HG02870 (cell line): Measurements from ENCODE around the gene REG4.
"Not testable (repeated sequence)": the region's sequence is repeated elsewhere in the genome, so short reads cannot be mapped to it uniquely, and the experiment has no call there.

Experiments used
- ATAC-seq: cut with Tn5 transposase; IDR thresholded peaks from one replicate; pipeline ENCODE4 v1.9.1; 2021; ENCODE audit warnings: mild to moderate bottlenecking, moderate library complexity; ENCODE audit not compliant: unreplicated experiment

The REG4 gene

DNA sequence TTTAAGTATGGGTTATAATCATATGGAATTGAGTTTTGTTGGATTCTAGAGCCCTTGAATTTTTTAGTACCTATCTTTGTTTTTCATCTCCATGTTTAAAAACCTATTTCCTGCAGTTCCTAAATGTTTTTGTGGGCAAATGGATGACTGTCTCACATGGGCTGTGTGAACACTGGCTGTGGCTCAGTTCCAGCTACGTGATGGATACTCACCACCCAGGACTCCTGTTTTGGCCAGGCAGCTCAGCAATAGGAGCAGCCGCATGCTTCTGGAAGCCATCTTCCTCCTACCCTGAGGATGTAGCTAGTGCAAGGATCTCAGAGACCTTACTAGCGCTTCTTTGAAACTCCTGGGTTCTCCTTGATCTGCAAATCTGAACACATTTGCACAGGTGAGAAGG lies 2.8 kb downstream of the REG4 start:
- ATAC-seq = no peak

- ATAC-seq = no peak
These were observed 4.8 kb downstream of the REG4 start for GRCh38 chr1:119806489-119806888.

DNA sequence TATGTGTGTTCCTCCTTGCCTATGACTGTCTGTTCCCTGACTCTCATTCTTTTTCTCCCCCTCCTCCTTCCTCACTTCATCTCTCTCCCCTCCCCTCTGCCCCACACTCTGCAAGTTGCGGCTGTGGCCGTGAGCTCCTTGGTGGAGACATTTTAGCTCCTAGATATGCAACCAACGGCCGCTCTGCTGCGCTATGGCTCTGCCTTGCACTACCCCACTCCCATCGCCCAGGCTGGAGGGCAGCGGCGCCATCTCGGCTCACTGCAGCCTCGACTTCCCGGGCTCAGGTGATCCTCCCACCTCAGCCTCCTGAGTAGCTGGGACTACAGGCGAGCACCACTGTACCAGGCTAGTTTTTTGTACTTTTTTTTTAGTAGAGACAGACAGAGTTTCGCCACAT lies 5.5 kb downstream of the REG4 start:
- ATAC-seq = no peak

DNA sequence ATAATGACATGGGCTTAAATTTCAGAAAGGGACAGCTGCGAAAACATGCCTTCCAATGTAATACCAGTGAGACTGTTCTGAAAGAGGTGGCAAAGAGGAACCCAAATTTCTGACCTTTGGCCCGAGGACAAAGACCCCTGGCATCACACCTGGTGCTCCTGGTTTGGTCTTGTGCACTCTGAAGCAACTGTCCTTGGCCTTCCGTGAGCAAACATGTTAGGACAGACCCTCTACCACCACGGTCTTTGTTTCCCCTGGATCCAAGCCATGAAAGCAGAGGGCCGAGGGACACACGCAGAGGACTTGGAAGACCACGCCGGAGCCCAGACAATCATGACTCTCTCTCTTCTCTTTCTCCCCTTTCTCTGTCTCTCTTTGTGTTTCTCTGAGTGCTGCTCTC lies 6.0 kb downstream of the REG4 start:
- no peak for ATAC-seq

DNA sequence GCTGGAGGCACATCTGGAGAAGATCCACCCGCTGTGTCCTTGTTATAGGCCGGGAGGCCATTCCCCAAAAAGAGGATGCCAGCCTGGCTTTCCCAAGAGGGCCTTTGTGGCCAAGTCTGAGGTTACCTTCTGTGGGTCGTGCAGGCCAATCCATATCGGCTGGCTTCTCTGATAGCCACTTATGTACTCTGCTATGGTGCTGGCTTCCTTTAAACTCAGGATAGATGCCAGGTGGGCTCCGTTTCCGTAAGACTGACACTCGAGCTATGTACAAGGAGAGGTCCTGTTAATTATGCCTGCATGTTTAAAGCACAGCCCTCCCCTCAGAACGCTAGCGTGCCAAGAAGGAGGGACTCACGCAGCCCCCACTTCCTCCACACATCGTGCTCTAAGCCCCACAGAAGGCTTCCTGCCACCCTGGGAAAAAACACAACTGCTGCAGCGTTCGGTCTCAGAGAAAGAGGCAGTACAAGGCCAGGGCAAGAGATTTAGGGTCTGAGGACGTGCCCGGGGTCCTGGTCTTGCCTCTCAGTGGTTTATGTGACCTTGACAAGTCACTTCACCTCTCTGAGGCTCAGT lies 11.6 kb downstream of the REG4 start:
- ATAC-seq = no peak

- no peak for ATAC-seq
These were observed 12.3 kb downstream of the REG4 start for GRCh38 chr1:119799003-119799402.

DNA sequence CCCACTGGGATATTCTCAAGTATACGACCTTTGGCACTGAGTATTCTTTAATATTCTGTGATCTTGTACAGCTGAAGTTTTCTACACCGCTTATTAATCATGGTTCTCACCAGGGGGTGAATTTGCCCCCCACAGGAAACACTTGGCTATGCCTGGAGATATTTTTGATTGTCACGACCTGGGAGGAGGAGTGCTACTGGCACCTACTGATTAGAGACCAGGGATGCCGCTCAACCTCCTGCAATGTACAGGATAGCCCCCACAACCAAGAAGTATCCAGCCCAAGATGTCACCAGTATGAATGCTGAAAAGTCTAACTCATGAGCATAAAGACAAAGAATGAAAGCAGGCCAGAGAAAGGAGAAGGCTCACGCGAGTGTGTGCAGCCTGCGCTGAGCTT lies 13.7 kb downstream of the REG4 start:
- no peak for ATAC-seq

DNA sequence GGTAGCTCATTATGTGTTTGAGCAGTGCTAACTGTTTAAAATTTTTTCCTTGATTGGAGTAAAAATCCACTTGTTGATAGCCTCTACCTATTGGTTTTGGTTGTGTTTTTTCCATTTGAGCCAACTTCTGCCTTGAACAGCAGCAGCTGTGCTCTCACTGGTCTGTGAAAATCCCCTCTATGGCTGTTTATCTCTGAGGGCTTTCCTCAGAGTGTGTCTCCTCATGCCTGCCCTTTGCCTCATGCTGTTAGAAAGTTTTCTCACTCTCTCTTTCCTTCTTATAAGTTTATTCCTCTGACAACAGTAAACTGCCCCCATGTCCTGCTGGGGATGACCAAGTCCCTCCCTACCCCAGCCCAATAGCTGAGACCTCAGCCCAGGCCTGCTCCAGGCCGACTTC lies 14.1 kb downstream of the REG4 start:
- ATAC-seq = no peak

GRCh38 chr1:119795261-119796200 lies 15.7 kb downstream of the REG4 start:
- no peak for ATAC-seq

DNA sequence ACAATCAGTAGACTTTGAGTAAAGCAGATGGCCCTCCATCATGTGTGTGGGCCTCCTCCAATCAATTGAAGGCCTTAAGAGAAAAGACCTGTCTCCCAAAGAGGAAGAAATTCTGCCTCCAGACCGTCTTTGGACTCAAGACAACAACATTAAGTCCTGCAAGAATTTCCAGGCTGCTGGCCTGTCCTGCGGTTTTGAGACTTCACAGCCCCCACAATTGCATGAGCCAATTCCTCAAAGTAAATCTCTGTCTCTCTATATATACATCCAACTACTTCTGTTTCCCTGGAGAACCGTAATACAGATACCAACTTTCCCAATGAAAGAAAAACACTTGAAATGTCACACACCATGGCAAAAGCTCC lies 16.4 kb downstream of the REG4 start:
- ATAC-seq = no peak

DNA sequence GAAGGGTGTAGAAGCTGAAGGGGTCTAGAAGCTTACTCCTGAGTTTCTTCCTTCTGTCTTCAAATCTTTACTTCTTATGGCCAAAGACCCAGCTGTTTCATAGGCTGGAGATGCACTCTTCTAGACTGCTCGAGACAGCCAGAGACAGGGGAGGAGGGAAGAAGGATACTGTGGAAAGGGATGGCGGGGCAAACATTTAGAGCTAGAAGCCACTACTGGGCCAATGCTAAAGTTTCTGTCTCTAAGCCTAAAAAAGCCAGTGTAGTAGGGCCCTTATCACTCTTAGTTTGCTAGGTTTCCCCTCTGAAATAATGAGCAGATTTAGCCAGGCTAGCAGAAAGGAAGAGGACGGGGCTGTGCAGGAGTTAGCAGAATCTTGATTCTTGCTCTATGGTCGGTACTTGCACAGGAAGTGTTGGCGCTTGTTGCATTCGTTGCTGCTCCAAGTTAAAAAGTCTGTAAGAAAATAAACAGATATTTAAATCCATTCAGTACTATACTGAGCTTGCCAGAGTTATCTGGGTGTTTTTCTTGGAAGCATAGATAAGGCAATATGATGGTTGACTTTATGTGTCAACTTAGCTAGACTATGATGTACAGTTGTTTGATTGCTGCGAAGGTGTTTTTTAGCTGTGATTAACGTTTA lies 16.9 kb downstream of the REG4 start:
- ATAC-seq = no peak

DNA sequence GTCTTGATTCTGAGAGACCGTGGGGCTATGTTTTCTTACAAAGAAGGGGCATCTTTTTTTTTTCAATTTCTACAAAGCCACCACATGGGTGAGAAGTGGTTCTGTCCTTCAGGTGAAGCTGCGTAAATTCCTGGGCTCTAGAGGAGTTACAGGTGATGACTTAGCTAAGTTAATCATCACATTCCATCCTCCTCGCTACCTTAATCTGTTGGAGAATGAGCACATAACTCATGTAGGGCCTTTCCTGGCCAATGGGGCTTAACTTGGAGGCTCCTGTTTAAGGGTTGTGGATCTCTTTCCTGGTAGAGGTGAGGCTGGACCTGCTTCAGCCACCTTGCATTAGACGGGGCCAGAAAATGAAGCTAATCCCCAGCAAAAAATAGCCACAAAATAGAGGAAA lies 19.9 kb downstream of the REG4 start:
- ATAC-seq = no peak

- ATAC-seq = no peak
These were observed 20.6 kb downstream of the REG4 start for GRCh38 chr1:119790451-119791198.

GRCh38 chr1:119787776-119788175 lies 23.5 kb downstream of the REG4 start:
- ATAC-seq = no peak

GRCh38 chr1:119786473-119787050 lies 24.7 kb downstream of the REG4 start:
- not testable (repeated sequence) for ATAC-seq

DNA sequence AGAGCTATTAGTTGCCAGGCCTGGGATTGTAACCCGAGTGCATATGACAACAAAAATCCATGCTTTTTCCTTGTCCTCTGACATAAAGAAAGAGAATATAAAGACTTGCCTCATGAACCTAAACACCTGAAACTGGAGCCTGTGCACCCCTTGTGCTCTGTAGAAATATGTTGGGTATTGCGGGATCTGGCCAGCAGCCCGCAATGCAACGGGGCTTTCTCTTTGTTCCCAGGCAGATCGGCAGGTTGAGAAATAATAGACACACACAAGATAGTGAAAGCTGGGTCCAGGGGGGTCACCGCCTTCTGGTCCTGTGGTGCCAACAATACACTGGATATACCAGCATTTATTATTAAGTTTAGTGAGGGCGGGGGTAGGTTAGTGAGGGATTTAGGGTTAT lies 25.2 kb downstream of the REG4 start:
- ATAC-seq = not testable (repeated sequence)

- ATAC-seq = no peak
These were observed 27.0 kb downstream of the REG4 start for GRCh38 chr1:119784191-119784781.

- no peak for ATAC-seq
These were observed 27.7 kb downstream of the REG4 start for GRCh38 chr1:119783354-119784185.

- ATAC-seq = no peak
These were observed 28.5 kb downstream of the REG4 start for GRCh38 chr1:119782631-119783325.
